HG02938 (cell line): Measurements from ENCODE around the gene LDLRAD4.

ENCODE experiments used
- ATAC-seq: cut with Tn5 transposase; IDR thresholded peaks from one replicate; pipeline ENCODE4 v1.9.1; 2021; ENCODE audit warnings: mild to moderate bottlenecking, moderate library complexity; ENCODE audit not compliant: unreplicated experiment

LDLRAD4 gene

GRCh38 chr18:13540477-13541182 lies 322.1 kb downstream of the LDLRAD4 start:
- no peak for ATAC-seq

- ATAC-seq: no peak
Measured at GRCh38 chr18:13541621-13542519, 323.3 kb downstream of the LDLRAD4 start.

- ATAC-seq: no peak
Measured at GRCh38 chr18:13542520-13542847, 323.9 kb downstream of the LDLRAD4 start.

- no peak for ATAC-seq
Measured at GRCh38 chr18:13543144-13543543, 324.6 kb downstream of the LDLRAD4 start.

GRCh38 chr18:13543811-13544732 lies 325.5 kb downstream of the LDLRAD4 start:
- ATAC-seq: no peak

- no peak for ATAC-seq
Measured at GRCh38 chr18:13544953-13545352, 326.4 kb downstream of the LDLRAD4 start.

GRCh38 chr18:13545514-13545913 lies 327.0 kb downstream of the LDLRAD4 start:
- ATAC-seq: no peak

- ATAC-seq: no peak
Measured at GRCh38 chr18:13545955-13546354, 327.4 kb downstream of the LDLRAD4 start.

- ATAC-seq: no peak
Measured at GRCh38 chr18:13546638-13547037, 328.1 kb downstream of the LDLRAD4 start.

- no peak for ATAC-seq
Measured at GRCh38 chr18:13547347-13547746, 328.8 kb downstream of the LDLRAD4 start.

GRCh38 chr18:13548106-13548819 lies 329.7 kb downstream of the LDLRAD4 start:
- ATAC-seq: no peak

GRCh38 chr18:13548966-13549879 lies 330.7 kb downstream of the LDLRAD4 start:
- ATAC-seq: peak; percentile 82

GRCh38 chr18:13549880-13550232 lies 331.3 kb downstream of the LDLRAD4 start:
- no peak for ATAC-seq

GRCh38 chr18:13550418-13551304 lies 332.1 kb downstream of the LDLRAD4 start:
- ATAC-seq: no peak

GRCh38 chr18:13551305-13551603 lies 332.7 kb downstream of the LDLRAD4 start:
- ATAC-seq: no peak

- ATAC-seq: no peak
Measured at GRCh38 chr18:13551841-13552733, 333.5 kb downstream of the LDLRAD4 start.

- no peak for ATAC-seq
Measured at GRCh38 chr18:13553449-13553848, 334.9 kb downstream of the LDLRAD4 start.

GRCh38 chr18:13555192-13555591 lies 336.6 kb downstream of the LDLRAD4 start:
- no peak for ATAC-seq
